Liver (tissue), 9 donors: ENCODE data around the gene BAAT. TPM values are rescaled to one million over a fixed set of nuclear protein-coding genes. Genes with fewer than 3 reads are reported as not detected.

ENCODE experiments used
- DNase-seq: peaks from one replicate; pipeline ENCODE4 v3.0.0-alpha.2; 2017; ENCODE audit warnings: low spot score
- H3K27ac ChIP-seq, 2 donors: one replicate each; pipeline ENCODE4 v1.7.0; 2013; ENCODE audit warnings: inconsistent platforms in 2 of 2, low read length in 2 of 2, control low read depth in 1 of 2, low read depth in 1 of 2, mild to moderate bottlenecking in 1 of 2
- H3K27me3 ChIP-seq, 4 donors: one replicate each; pipeline versions ENCODE4 v1.6.1 to v1.7.0; 2013; ENCODE audit warnings: low read length in 3 of 4, inconsistent platforms in 1 of 4, mild to moderate bottlenecking in 1 of 4, moderate library complexity in 1 of 4; ENCODE audit not compliant: control insufficient read depth in 4 of 4, insufficient read depth in 4 of 4
- H3K36me3 ChIP-seq, 4 donors: one replicate each; pipeline versions ENCODE4 v1.6.1 to v1.7.0; 2013; ENCODE audit warnings: low read length in 3 of 4, mild to moderate bottlenecking in 3 of 4, low read depth in 1 of 4, moderate library complexity in 1 of 4; ENCODE audit not compliant: control insufficient read depth in 4 of 4, insufficient read depth in 3 of 4
- H3K4me1 ChIP-seq, 4 donors: one replicate each; pipeline versions ENCODE4 v1.6.1 to v1.7.0; 2013; ENCODE audit warnings: low read length in 3 of 4, mild to moderate bottlenecking in 3 of 4, moderate library complexity in 1 of 4; ENCODE audit not compliant: control insufficient read depth in 4 of 4, insufficient read depth in 4 of 4
- H3K4me3 ChIP-seq, 3 donors: one replicate each; pipeline versions ENCODE4 v1.6.1 to v1.7.0; 2013; ENCODE audit warnings: low read length in 3 of 3, control low read depth in 1 of 3, low read depth in 1 of 3, mild to moderate bottlenecking in 1 of 3
- H3K9ac ChIP-seq, 2 donors: one replicate each; pipeline ENCODE4 v1.7.0; 2013; ENCODE audit warnings: low read length in 2 of 2, mild to moderate bottlenecking in 2 of 2, moderate library complexity in 2 of 2, control low read depth in 1 of 2, low read depth in 1 of 2
- H3K9me3 ChIP-seq, 4 donors: one replicate each; pipeline versions ENCODE4 v1.6.1 to v1.7.0; 2013; ENCODE audit warnings: low read length in 3 of 4; ENCODE audit not compliant: control insufficient read depth in 4 of 4
- FOXA1 ChIP-seq: IDR thresholded peaks from 2 replicates; pipeline ENCODE4 v1.6.1; 2016; ENCODE audit warnings: antibody characterized with exemption
- FOXA2 ChIP-seq: IDR thresholded peaks from 2 replicates; pipeline ENCODE4 v1.6.1; 2016; ENCODE audit warnings: antibody characterized with exemption
- HNF4A ChIP-seq, 2 donors: conservative IDR thresholded peaks; 2 replicates each; pipeline ENCODE4 v1.6.1; 2016; ENCODE audit warnings: antibody characterized with exemption in 2 of 2, mild to moderate bottlenecking in 2 of 2
- HNF4G ChIP-seq: IDR thresholded peaks from 2 replicates; pipeline ENCODE4 v1.6.1; 2016; ENCODE audit warnings: antibody characterized with exemption
- JUND ChIP-seq, 2 donors: IDR thresholded peaks; 2 replicates each; pipeline ENCODE4 v1.6.1; 2016; ENCODE audit warnings: antibody characterized with exemption in 2 of 2
- NR2F2 ChIP-seq: IDR thresholded peaks from 2 replicates; pipeline ENCODE4 v1.6.1; 2016; ENCODE audit warnings: antibody characterized with exemption
- RAD21 ChIP-seq, 2 donors: IDR thresholded peaks; 2 replicates each; pipeline ENCODE4 v1.6.1; 2016; ENCODE audit warnings: antibody characterized with exemption in 2 of 2, mild to moderate bottlenecking in 2 of 2
- RXRA ChIP-seq, 2 donors: IDR thresholded peaks; 2 replicates each; pipeline ENCODE4 v1.6.1; 2017 to 2018; ENCODE audit warnings: antibody characterized with exemption in 2 of 2, mild to moderate bottlenecking in 1 of 2
- SP1 ChIP-seq: IDR thresholded peaks from 2 replicates; pipeline ENCODE4 v1.6.1; 2018; ENCODE audit warnings: antibody characterized with exemption, mild to moderate bottlenecking
- TAF1 ChIP-seq: conservative IDR thresholded peaks from 2 replicates; pipeline ENCODE4 v1.6.1; 2016; ENCODE audit warnings: antibody characterized with exemption, mild to moderate bottlenecking
- YY1 ChIP-seq: IDR thresholded peaks from 2 replicates; pipeline ENCODE4 v1.6.1; 2016; ENCODE audit warnings: antibody characterized with exemption, mild to moderate bottlenecking
- WGBS: extraction: QIAGEN DNeasy Blood & Tissue Kit; methylation state at CpG from one replicate; pipeline ENCODE4 v1.1.7; 2013; 5-methylcytosine and 5-hydroxymethylcytosine counted together
- polyA plus RNA-seq, 2 donors: library from polyadenylated mRNA; stranded (reverse) in 1 of 2; unstranded in 1 of 2; fragments of 200-250 nt in 1 of 2; fragments of >200 nt in 1 of 2; fragmentation: Nextera tagmentation in 1 of 2; extraction: Ambion mirVana in 1 of 2; gene quantifications; one replicate each; pipeline versions ENCODE4 v1.2.1 to v1.2.3, GENCODE V29; 2013 to 2015
- total RNA-seq, 2 donors: library from RNA; depleted of rRNA; stranded (reverse); fragments of >200 nt; gene quantifications; one replicate each; pipeline ENCODE4 v1.2.3, GENCODE V29; 2014
- TF ChIP-seq, protein P1 (sequence below): IDR thresholded peaks from 2 replicates; pipeline ENCODE4 v1.6.1; 2016; ENCODE audit warnings: antibody characterized with exemption
- TF ChIP-seq, protein P2 (sequence below): IDR thresholded peaks from 2 replicates; pipeline ENCODE4 v1.6.1; 2016; ENCODE audit warnings: antibody characterized with exemption, mild to moderate bottlenecking
- TF ChIP-seq, protein P3 (sequence below): IDR thresholded peaks from 2 replicates; pipeline ENCODE4 v1.6.1; 2016; ENCODE audit warnings: antibody characterized with exemption
- TF ChIP-seq, protein P4 (sequence below): IDR thresholded peaks from 2 replicates; pipeline ENCODE4 v1.6.1; 2016; ENCODE audit warnings: antibody characterized with exemption
- TF ChIP-seq, protein P5 (sequence below): fragments of 150-350 bp; IDR thresholded peaks from 2 replicates; pipeline ENCODE4 v1.5.1; 2017; ENCODE audit warnings: improper control_type of control experiment, low read depth, low read length; ENCODE audit not compliant: missing input control
- donor health status: healthy.
- donor health status: healthy.
- donor health status: healthy.
- donor health status: healthy.
- donor health status: healthy.

Gene BAAT
- total and polyA plus RNA-seq, 4 donors: 31.9 to 275 (median 151) TPM

DNA sequence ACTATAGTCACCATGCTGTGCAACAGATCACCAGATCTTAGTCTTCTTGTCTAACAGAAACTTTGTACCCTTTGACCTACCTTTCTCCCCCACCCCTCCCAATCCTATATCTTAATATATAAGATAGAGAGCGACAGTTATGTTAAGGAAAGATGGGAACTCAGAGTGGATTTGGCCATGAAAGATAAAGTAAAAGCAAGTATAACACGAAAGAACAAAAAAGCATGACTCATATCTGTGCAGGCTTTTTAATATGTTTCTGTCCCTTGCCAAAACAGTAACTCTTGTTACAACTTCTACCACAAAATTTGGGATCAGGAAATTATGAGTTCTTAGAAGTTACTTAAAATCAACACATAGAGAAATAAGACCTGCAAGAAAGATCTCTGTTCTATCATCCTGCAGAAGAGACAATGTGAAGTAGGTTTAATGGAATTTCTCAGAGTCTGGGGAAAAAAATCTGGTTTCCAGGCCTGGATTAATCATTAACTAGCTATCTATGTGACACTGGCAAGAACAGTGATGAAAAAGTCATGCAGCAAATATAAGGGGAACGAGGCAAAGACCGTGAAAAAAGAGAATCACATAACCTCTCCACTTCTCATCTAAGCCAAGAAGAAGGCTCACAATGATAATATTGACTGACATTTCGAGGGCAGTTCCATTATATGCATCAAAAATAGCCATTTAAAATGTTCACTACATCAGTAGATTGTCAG is 18.6 kb downstream of the BAAT start:
- Histone ChIP-seq H3K4me1 (peaks cover 6 to 41% (median 29%) of the 10 kb centered on the region in 4 donors), H3K9me3 (no peaks in the 10 kb centered on the region), H3K27me3 (no peaks in the 10 kb centered on the region), H3K27ac (peak overlapping the region; percentile 11 to 26), H3K36me3 (peaks cover 2 to 71% (median 47%) of the 10 kb centered on the region in 4 donors), H3K9ac (peak overlapping the region in 1 of 2 donors; percentile 24), H3K4me3 (no peak overlapping the region)
- no peak for DNase-seq
- TF ChIP-seq SP1 (no peak), YY1 (no peak), RAD21 (IDR thresholded peaks at IDR 0.05) (peak in 1 of 2 donors; percentile 15), HNF4A (conservative IDR thresholded peaks at IDR 0.05) (no peak), JUND (IDR thresholded peaks at IDR 0.05) (peak in 1 of 2 donors; percentile 25)
- TF ChIP-seq, protein P1, sequence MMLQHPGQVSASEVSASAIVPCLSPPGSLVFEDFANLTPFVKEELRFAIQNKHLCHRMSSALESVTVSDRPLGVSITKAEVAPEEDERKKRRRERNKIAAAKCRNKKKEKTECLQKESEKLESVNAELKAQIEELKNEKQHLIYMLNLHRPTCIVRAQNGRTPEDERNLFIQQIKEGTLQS: peak; percentile 39
- TF ChIP-seq, protein P2, sequence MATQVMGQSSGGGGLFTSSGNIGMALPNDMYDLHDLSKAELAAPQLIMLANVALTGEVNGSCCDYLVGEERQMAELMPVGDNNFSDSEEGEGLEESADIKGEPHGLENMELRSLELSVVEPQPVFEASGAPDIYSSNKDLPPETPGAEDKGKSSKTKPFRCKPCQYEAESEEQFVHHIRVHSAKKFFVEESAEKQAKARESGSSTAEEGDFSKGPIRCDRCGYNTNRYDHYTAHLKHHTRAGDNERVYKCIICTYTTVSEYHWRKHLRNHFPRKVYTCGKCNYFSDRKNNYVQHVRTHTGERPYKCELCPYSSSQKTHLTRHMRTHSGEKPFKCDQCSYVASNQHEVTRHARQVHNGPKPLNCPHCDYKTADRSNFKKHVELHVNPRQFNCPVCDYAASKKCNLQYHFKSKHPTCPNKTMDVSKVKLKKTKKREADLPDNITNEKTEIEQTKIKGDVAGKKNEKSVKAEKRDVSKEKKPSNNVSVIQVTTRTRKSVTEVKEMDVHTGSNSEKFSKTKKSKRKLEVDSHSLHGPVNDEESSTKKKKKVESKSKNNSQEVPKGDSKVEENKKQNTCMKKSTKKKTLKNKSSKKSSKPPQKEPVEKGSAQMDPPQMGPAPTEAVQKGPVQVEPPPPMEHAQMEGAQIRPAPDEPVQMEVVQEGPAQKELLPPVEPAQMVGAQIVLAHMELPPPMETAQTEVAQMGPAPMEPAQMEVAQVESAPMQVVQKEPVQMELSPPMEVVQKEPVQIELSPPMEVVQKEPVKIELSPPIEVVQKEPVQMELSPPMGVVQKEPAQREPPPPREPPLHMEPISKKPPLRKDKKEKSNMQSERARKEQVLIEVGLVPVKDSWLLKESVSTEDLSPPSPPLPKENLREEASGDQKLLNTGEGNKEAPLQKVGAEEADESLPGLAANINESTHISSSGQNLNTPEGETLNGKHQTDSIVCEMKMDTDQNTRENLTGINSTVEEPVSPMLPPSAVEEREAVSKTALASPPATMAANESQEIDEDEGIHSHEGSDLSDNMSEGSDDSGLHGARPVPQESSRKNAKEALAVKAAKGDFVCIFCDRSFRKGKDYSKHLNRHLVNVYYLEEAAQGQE: no peak
- 31% methylated on average over 5 of the region's 5 CpGs for WGBS

DNA sequence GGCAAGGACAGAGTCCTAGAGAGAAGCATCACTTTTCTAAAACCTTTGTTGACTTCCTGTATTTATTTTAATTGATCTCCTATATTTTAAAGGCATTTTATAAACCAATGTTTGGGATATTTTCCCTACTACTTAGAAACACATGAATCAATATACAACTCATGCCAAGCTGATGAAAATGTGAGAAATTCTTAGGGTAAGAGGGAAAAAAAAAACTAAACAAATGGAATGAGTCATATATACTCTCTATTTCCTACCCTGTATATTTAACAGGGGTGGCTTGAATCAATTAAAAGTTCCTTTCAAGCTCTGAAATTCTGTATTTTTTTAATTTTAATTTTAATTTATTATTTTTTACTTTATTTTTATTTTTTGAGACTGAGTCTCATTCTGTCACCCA is 19.6 kb downstream of the BAAT start:
- no peaks in the 10 kb centered on the region for H3K9me3 ChIP-seq

More for the DNA sequence above, 19.6 kb downstream of the BAAT start:
- Histone ChIP-seq H3K27me3 (no peaks in the 10 kb centered on the region), H3K36me3 (peaks cover 0 to 64% (median 43%) of the 10 kb centered on the region in 4 donors), H3K27ac (peak overlapping the region in 1 of 2 donors; percentile 28), H3K4me3 (no peak overlapping the region), H3K9ac (no peak overlapping the region), H3K4me1 (peaks cover 2 to 35% (median 24%) of the 10 kb centered on the region in 4 donors)
- TF ChIP-seq, protein P3, sequence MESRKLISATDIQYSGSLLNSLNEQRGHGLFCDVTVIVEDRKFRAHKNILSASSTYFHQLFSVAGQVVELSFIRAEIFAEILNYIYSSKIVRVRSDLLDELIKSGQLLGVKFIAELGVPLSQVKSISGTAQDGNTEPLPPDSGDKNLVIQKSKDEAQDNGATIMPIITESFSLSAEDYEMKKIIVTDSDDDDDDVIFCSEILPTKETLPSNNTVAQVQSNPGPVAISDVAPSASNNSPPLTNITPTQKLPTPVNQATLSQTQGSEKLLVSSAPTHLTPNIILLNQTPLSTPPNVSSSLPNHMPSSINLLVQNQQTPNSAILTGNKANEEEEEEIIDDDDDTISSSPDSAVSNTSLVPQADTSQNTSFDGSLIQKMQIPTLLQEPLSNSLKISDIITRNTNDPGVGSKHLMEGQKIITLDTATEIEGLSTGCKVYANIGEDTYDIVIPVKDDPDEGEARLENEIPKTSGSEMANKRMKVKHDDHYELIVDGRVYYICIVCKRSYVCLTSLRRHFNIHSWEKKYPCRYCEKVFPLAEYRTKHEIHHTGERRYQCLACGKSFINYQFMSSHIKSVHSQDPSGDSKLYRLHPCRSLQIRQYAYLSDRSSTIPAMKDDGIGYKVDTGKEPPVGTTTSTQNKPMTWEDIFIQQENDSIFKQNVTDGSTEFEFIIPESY: no peak
- no peak for TF ChIP-seq HNF4G
- TF ChIP-seq FOXA1: no peak
- TF ChIP-seq, protein P2: no peak
- TF ChIP-seq, protein P4, sequence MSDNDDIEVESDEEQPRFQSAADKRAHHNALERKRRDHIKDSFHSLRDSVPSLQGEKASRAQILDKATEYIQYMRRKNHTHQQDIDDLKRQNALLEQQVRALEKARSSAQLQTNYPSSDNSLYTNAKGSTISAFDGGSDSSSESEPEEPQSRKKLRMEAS: no peak
- no peak for TF ChIP-seq NR2F2
- TF ChIP-seq FOXA2: no peak
- TF ChIP-seq, protein P5, sequence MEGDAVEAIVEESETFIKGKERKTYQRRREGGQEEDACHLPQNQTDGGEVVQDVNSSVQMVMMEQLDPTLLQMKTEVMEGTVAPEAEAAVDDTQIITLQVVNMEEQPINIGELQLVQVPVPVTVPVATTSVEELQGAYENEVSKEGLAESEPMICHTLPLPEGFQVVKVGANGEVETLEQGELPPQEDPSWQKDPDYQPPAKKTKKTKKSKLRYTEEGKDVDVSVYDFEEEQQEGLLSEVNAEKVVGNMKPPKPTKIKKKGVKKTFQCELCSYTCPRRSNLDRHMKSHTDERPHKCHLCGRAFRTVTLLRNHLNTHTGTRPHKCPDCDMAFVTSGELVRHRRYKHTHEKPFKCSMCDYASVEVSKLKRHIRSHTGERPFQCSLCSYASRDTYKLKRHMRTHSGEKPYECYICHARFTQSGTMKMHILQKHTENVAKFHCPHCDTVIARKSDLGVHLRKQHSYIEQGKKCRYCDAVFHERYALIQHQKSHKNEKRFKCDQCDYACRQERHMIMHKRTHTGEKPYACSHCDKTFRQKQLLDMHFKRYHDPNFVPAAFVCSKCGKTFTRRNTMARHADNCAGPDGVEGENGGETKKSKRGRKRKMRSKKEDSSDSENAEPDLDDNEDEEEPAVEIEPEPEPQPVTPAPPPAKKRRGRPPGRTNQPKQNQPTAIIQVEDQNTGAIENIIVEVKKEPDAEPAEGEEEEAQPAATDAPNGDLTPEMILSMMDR: no peak
- TF ChIP-seq JUND (IDR thresholded peaks at IDR 0.05): no peak
- TF ChIP-seq YY1: no peak
- TF ChIP-seq RXRA (IDR thresholded peaks at IDR 0.05): no peak
- no peak for TF ChIP-seq TAF1
- TF ChIP-seq SP1: no peak
- DNase-seq: no peak
